A549 (cell line): ENCODE data around the gene MIEF1. TPM values are rescaled to one million over a fixed set of nuclear protein-coding genes. Genes with fewer than 3 reads are reported as not detected.

Source experiments
- ATAC-seq, 2 experiments: fragments of 200-7000 bp in 1 of 2; fragments of >200 bp in 1 of 2; cut with Nextera tagmentation in 1 of 2; cut with Tn5 transposase in 1 of 2; 3 replicates each; pipeline versions ENCODE4 v1.8.0 to v1.9.1; 2018 to 2020; ENCODE audit warnings: mild to moderate bottlenecking in 1 of 2, moderate library complexity in 1 of 2
- CTCF ChIA-PET: fragments of 300-600 bp; sonication (Branson Sonifier 250); formaldehyde crosslinking; extraction: SDS; loops from one replicate; lab custom pipeline; 2021; ENCODE audit warnings: antibody characterized with exemption, inconsistent platforms; lab: Yijun Ruan, JAX
- POLR2A ChIA-PET: fragments of 350-600 bp; formaldehyde crosslinking; extraction: SDS; loops from one replicate; lab custom pipeline; 2021; ENCODE audit warnings: antibody characterized with exemption, inconsistent platforms; lab: Yijun Ruan, JAX
- DNase-seq, 2 experiments: peaks; one replicate each; pipeline versions ENCODE4 v3.0.0 to v3.0.0-alpha.2; 2011 to 2016; ENCODE audit warnings: low read depth in 1 of 2, low spot score in 1 of 2
- FAIRE-seq: peaks from 2 replicates; lab custom pipeline; 2011; peaks lifted over from hg19 to GRCh38; lab: Jason Lieb, UNC
- H3K27ac ChIP-seq, 2 experiments: fragments of >200 bp; sonication (Bioruptor Twin); formaldehyde crosslinking; 3 replicates each; pipeline ENCODE4 v1.5.1; 2016 to 2017
- H3K4me1 ChIP-seq: fragments of >200 bp; sonication (Bioruptor Twin); formaldehyde crosslinking; 3 replicates; pipeline ENCODE4 v1.6.1; 2016
- H3K4me2 ChIP-seq: fragments of >200 bp; sonication (Bioruptor Twin); formaldehyde crosslinking; 3 replicates; pipeline ENCODE4 v1.6.1; 2016
- H3K4me3 ChIP-seq: fragments of >200 bp; sonication (Bioruptor Twin); formaldehyde crosslinking; 3 replicates; pipeline ENCODE4 v1.5.1; 2016
- H3K9me3 ChIP-seq: fragments of >200 bp; sonication (Bioruptor Twin); formaldehyde crosslinking; 3 replicates; pipeline ENCODE4 v1.6.1; 2016
- ATOH8 ChIP-seq: fragments of 250-450 bp; sonication (Bioruptor Pico); IDR thresholded peaks from 2 replicates; pipeline ENCODE4 v1.5.0; 2020; ENCODE audit warnings: low read depth, mild to moderate bottlenecking, moderate library complexity
- BCL3 ChIP-seq: fragments of >200 bp; sonication (Bioruptor Twin); formaldehyde crosslinking; IDR thresholded peaks from 3 replicates; pipeline ENCODE4 v1.6.1; 2016
- CBX2 ChIP-seq: fragments of 200-600 bp; sonication (generic); IDR thresholded peaks from 2 replicates; pipeline ENCODE4 v1.6.1; 2016; ENCODE audit warnings: low read depth, mild to moderate bottlenecking, borderline replicate concordance
- EHMT2 ChIP-seq: fragments of 200-600 bp; sonication (generic); IDR thresholded peaks from 2 replicates; pipeline ENCODE4 v1.6.1; 2016; ENCODE audit warnings: antibody characterized with exemption, low read depth, mild to moderate bottlenecking, moderate library complexity
- EP300 ChIP-seq, 2 experiments: fragments of >200 bp; sonication (Bioruptor Twin); formaldehyde crosslinking; IDR thresholded peaks; 2 replicates in 1 of 2; 3 replicates in 1 of 2; pipeline ENCODE4 v1.6.1; 2016 to 2017
- ESRRA ChIP-seq: fragments of 150-350 bp; IDR thresholded peaks from 2 replicates; pipeline ENCODE4 v1.6.1; 2014; ENCODE audit warnings: mild to moderate bottlenecking, low read length, borderline replicate concordance
- FOSL2 ChIP-seq, 2 experiments: fragments of 450-650 bp in 1 of 2; fragments of >200 bp in 1 of 2; sonication (Bioruptor Twin) in 1 of 2; formaldehyde crosslinking; IDR thresholded peaks; 2 replicates each; pipeline versions ENCODE4 v1.5.0 to v1.6.1; 2016 to 2020; ENCODE audit warnings: mild to moderate bottlenecking in 1 of 2, moderate library complexity in 1 of 2
- FOXS1 ChIP-seq: fragments of 250-450 bp; sonication (Bioruptor Pico); IDR thresholded peaks from 2 replicates; pipeline ENCODE4 v1.5.0; 2020; ENCODE audit warnings: mild to moderate bottlenecking, moderate library complexity
- HEYL ChIP-seq: fragments of 250-450 bp; sonication (Bioruptor Pico); IDR thresholded peaks from 2 replicates; pipeline ENCODE4 v1.8.0; 2021; ENCODE audit warnings: mild to moderate bottlenecking, moderate library complexity
- HOXB13 ChIP-seq: fragments of 250-450 bp; sonication (Bioruptor Pico); IDR thresholded peaks from 2 replicates; pipeline ENCODE4 v1.5.0; 2020; ENCODE audit warnings: low read depth, mild to moderate bottlenecking, moderate library complexity
- KDM1A ChIP-seq: fragments of 200-600 bp; sonication (generic); IDR thresholded peaks from 2 replicates; pipeline ENCODE4 v1.6.1; 2016; ENCODE audit warnings: low read depth, mild to moderate bottlenecking
- NFE2L2 ChIP-seq: fragments of 150-350 bp; conservative IDR thresholded peaks from 2 replicates; pipeline ENCODE4 v1.6.1; 2014; ENCODE audit warnings: low read length
- NPAS2 ChIP-seq: fragments of 250-450 bp; sonication (Bioruptor Pico); IDR thresholded peaks from 2 replicates; pipeline ENCODE4 v1.8.0; 2022; ENCODE audit warnings: mild to moderate bottlenecking, moderate library complexity, borderline replicate concordance
- PBX3 ChIP-seq: IDR thresholded peaks from 2 replicates; pipeline ENCODE4 v1.6.1; 2012
- POLR2A ChIP-seq: IDR thresholded peaks from 2 replicates; pipeline ENCODE4 v1.6.1; 2012; ENCODE audit warnings: mild to moderate bottlenecking, low read length
- RARB ChIP-seq: fragments of 250-450 bp; sonication (Bioruptor Pico); IDR thresholded peaks from 2 replicates; pipeline ENCODE4 v1.8.0; 2021; ENCODE audit warnings: mild to moderate bottlenecking, moderate library complexity
- RCOR1 ChIP-seq: fragments of 150-350 bp; IDR thresholded peaks from 2 replicates; pipeline ENCODE4 v1.6.1; 2014; ENCODE audit warnings: antibody characterized with exemption, low read length, low read depth
- REST ChIP-seq: fragments of 200-600 bp; sonication (generic); IDR thresholded peaks from 2 replicates; pipeline ENCODE4 v1.6.1; 2016; ENCODE audit warnings: antibody characterized with exemption, mild to moderate bottlenecking, moderate library complexity
- RFX5 ChIP-seq: fragments of 450-650 bp; IDR thresholded peaks from 2 replicates; pipeline ENCODE4 v1.7.1; 2014; ENCODE audit warnings: antibody characterized with exemption, mild to moderate bottlenecking, moderate library complexity
- RNF2 ChIP-seq: fragments of 200-600 bp; sonication (generic); IDR thresholded peaks from 2 replicates; pipeline ENCODE4 v1.6.1; 2016; ENCODE audit warnings: low read depth, mild to moderate bottlenecking, antibody characterized with exemption, moderate library complexity, borderline replicate concordance
- SREBF2 ChIP-seq: fragments of 450-650 bp; IDR thresholded peaks from 2 replicates; pipeline ENCODE4 v1.6.1; 2014; ENCODE audit warnings: mild to moderate bottlenecking, moderate library complexity
- TP53 ChIP-seq: fragments of 250-450 bp; sonication (Bioruptor Pico); IDR thresholded peaks from 2 replicates; pipeline ENCODE4 v1.5.0; 2021; ENCODE audit warnings: mild to moderate bottlenecking, moderate library complexity
- ZC3H11A ChIP-seq: fragments of 450-650 bp; IDR thresholded peaks from 2 replicates; pipeline ENCODE4 v1.6.1; 2014; ENCODE audit warnings: antibody characterized with exemption, mild to moderate bottlenecking
- WGBS: methylation state at CpG from one replicate; pipeline ENCODE4 v1.1.6; 2017; ENCODE audit errors: missing lambda C conversion rate; 5-methylcytosine and 5-hydroxymethylcytosine counted together
- polyA plus RNA-seq, 4 experiments: library from polyadenylated mRNA; depleted of rRNA in 3 of 4; stranded (reverse); fragments of >200 nt; fragmentation: RNase III in 1 of 4; extraction: RNeasy Plus Mini Kit Qiagen cat#74134 plus additional on column Dnase treatment in 1 of 4; gene quantifications; 2 replicates in 3 of 4; 3 replicates in 1 of 4; pipeline ENCODE4 v1.2.3, GENCODE V29; 2011 to 2017

MIEF1 gene
- polyA plus RNA-seq, 2 of the 4 experiments (the other 2 are of a cell fraction): 18.8 to 20.5 TPM

- 73% methylated on average over 21 of the region's 45 CpGs for WGBS
- TF ChIP-seq KDM1A (no peak), ZC3H11A (no peak), NFE2L2 (no peak), BCL3 (no peak), NPAS2 (CRISPR knock-in tag) (no peak), SREBF2 (no peak), ESRRA (no peak), HEYL (CRISPR knock-in tag) (no peak), ATOH8 (CRISPR knock-in tag) (no peak), POLR2A (no peak), CBX2 (no peak), FOXS1 (CRISPR knock-in tag) (no peak), HOXB13 (CRISPR knock-in tag) (no peak), PBX3 (no peak), RNF2 (no peak), RARB (CRISPR knock-in tag) (no peak)
- TF ChIP-seq, all 56 proteins: peak for 0
- H3K4me1 ChIP-seq: no peaks in the 10 kb centered on the region
- CTCF ChIA-PET: interaction anchor here (1.3 to 1.6 kb wide), 2 partner anchors 9 to 42 kb away, joined by 4 to 6 read pairs; no protein-coding TSS in a partner anchor
- no peak overlapping the region for H3K27ac ChIP-seq
- H3K4me3 ChIP-seq: no peak overlapping the region
- no peaks in the 10 kb centered on the region for H3K9me3 ChIP-seq
- FAIRE-seq: no peak
- no peak for DNase-seq
- H3K4me2 ChIP-seq: no peak overlapping the region
- no peak for ATAC-seq
- POLR2A ChIA-PET: no interaction called here
These were observed 14.9 kb upstream of the MIEF1 start for GRCh38 chr22:39486951-39487825.

- ATAC-seq: no peak
- Histone ChIP-seq H3K9me3 (no peaks in the 10 kb centered on the region), H3K4me1 (no peaks in the 10 kb centered on the region), H3K4me3 (no peak overlapping the region)
- no peak for DNase-seq
- FAIRE-seq: no peak
- CTCF ChIA-PET: interaction anchor here (1.3 to 3.8 kb wide), 3 partner anchors 8 to 41 kb away, joined by 4 to 13 read pairs (median 6); no protein-coding TSS in a partner anchor
- TF ChIP-seq ATOH8 (CRISPR knock-in tag): no peak
- TF ChIP-seq, all 56 proteins: peak for 0
- Histone ChIP-seq H3K27ac (no peak overlapping the region), H3K4me2 (no peak overlapping the region)
- POLR2A ChIA-PET: no interaction called here
- WGBS: 91% methylated on average over 46 of the region's 70 CpGs
These were observed 14.1 kb upstream of the MIEF1 start for GRCh38 chr22:39487826-39488520.

- no peak for DNase-seq
- Histone ChIP-seq H3K27ac (no peak overlapping the region), H3K4me1 (no peaks in the 10 kb centered on the region), H3K9me3 (no peaks in the 10 kb centered on the region), H3K4me2 (no peak overlapping the region)
- POLR2A ChIA-PET: no interaction called here
- FAIRE-seq: no peak
- CTCF ChIA-PET: interaction anchor here (3.8 to 6.7 kb wide), 2 partner anchors 26 to 40 kb away, joined by 13 to 80 read pairs; partner anchors contain the start of gene RPS19BP1
- TF ChIP-seq EP300 (IDR thresholded peaks at IDR 0.05) (no peak), TP53 (CRISPR knock-in tag) (no peak), HEYL (CRISPR knock-in tag) (no peak), EHMT2 (no peak), RNF2 (no peak), FOSL2 (IDR thresholded peaks at IDR 0.05) (no peak), FOSL2 (CRISPR knock-in tag; IDR thresholded peaks at IDR 0.05) (no peak), RCOR1 (no peak), RFX5 (no peak), REST (no peak)
- TF ChIP-seq, all 56 proteins: peak for 0
- H3K4me3 ChIP-seq: no peak overlapping the region
- WGBS: 90% methylated on average over 17 of the region's 39 CpGs
- no peak for ATAC-seq
These were observed 13.5 kb upstream of the MIEF1 start for GRCh38 chr22:39488563-39489083.
